GM21528 (cell line): ENCODE measurements around the gene ZSCAN23.

ENCODE experiments used
- ATAC-seq: cut with Tn5 transposase; IDR thresholded peaks from one replicate; pipeline ENCODE4 v1.9.1; 2021; ENCODE audit warnings: mild to moderate bottlenecking, moderate library complexity; ENCODE audit not compliant: unreplicated experiment, low FRiP score

Gene ZSCAN23

GRCh38 chr6:28383235-28384142 lies 59.8 kb downstream of the ZSCAN23 start:
- ATAC-seq = peak; percentile 93
